GM12873 (cell line): ENCODE results near the gene OCRL.

Experiments
- TF ChIP-seq, protein P1 (sequence below): IDR thresholded peaks from 2 replicates; pipeline ENCODE4 v1.5.1; 2012; ENCODE audit warnings: low read depth, mild to moderate bottlenecking, moderate library complexity, low read length, control low read depth; ENCODE audit not compliant: insufficient read depth; ENCODE audit errors: missing control alignments

The OCRL gene

DNA sequence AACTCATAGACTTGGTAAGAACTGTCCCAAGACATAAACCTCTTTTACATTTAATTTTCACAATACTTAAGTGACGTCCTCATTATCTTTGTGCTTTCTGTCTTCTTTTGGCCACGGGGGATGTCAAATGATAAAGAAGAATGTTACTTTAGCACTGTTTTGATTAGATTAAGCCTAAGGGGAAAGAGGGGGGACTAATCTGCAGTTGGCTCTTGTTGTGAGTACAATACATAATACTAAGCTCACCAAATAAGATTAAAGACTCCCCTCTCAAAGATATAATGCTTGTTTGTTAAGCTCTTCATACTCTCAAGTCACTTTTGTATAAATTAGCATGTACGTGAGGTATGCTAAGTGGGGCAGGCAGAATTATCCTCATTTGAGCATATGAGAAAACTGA lies 36.5 kb downstream of the OCRL start:
- TF ChIP-seq, protein P1, sequence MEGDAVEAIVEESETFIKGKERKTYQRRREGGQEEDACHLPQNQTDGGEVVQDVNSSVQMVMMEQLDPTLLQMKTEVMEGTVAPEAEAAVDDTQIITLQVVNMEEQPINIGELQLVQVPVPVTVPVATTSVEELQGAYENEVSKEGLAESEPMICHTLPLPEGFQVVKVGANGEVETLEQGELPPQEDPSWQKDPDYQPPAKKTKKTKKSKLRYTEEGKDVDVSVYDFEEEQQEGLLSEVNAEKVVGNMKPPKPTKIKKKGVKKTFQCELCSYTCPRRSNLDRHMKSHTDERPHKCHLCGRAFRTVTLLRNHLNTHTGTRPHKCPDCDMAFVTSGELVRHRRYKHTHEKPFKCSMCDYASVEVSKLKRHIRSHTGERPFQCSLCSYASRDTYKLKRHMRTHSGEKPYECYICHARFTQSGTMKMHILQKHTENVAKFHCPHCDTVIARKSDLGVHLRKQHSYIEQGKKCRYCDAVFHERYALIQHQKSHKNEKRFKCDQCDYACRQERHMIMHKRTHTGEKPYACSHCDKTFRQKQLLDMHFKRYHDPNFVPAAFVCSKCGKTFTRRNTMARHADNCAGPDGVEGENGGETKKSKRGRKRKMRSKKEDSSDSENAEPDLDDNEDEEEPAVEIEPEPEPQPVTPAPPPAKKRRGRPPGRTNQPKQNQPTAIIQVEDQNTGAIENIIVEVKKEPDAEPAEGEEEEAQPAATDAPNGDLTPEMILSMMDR, result no peak

DNA sequence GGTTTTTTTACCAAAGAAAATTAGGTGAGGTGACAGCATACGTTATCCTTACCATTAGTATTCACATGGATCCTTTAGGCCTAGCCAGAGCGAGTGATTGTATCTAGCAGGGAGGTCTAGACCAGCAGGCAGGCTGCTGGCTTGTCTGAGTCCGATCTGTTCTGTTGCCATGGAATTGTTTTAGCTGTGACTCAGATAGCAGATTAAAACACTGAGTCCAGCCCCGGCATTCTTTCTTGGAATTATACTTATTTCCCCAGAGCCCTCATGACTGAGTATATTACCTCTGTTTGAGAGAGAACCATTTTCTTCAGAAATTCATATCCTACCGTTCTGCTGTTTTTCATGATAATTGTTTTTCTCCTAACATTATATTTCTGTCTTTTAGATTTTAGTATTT lies 37.4 kb downstream of the OCRL start:
- TF ChIP-seq, protein P1, result no peak

DNA sequence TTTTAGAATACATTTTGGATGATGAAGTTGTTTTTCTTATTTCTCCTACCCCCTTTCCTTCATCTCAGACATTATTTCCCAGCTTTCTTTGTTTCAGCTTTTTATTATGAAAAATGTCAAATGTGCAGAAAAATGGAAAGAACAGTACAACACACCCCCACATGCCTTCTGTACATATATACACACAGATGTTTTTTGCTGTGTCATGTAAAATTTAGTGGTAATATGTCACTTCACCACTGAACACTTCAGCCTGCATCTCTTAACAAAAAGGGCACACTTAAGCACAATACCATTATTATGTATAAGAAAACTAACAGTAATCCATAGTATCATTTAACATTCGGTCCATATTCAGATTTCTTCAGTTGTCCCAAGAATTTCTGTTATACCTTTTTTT lies 37.8 kb downstream of the OCRL start:
- TF ChIP-seq, protein P1, result no peak

DNA sequence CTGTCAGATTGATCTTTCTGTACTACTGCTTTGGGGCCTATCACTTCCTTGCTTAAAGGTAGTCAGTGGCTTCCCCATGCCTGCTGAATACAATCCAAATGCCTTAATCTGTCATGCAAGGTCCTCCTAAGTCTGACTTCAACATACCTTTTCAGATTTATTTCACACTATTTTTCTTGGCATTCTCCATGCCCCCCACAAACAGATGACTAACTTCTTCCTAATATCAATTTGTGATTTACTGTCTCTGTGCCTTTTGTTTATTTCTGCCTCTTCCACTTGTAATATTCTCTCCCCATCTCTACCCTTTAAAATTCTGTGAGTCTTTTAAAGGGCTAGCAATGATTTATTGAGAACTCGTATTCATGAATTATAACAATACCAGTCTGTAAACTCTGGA lies 41.8 kb downstream of the OCRL start:
- TF ChIP-seq, protein P1, result no peak

DNA sequence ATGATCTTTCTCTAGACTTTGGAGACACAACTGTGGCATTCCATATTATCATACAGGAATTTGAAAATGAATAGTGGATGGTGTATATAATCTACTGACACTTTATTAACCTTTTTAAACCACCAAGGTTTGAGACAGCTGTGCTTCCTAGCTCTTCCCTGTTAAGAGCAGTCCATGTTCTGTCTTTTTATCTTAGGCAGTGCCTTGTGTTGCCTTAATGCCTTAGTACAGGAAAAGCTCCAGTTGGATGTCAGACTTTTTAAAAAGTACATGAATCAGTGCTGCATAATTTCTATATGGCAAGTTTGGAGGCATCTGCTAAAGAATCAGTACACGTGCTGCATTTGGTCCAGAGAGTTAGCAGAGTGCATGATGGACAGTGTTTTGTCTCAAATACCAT lies 45.1 kb downstream of the OCRL start:
- TF ChIP-seq, protein P1, result no peak

DNA sequence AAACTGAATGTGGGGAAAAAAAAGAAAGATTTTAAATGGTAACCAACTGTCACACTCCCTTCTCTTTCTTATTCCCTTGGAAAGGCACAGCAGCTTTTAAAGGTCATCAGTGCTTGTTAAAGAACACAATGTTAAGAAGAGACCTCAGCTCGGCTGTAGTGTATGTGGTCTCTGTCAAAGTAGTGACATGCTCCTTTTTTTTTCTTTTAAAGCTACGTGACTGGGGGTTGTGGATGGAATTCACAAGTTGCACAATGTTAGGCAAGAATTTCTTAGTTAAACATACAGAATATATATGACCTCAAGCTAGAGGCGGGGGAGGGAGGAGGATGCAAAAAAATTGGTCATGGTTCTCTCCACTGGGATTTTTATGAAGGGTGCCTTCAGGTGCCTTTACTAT lies 45.6 kb downstream of the OCRL start:
- TF ChIP-seq, protein P1, result no peak

DNA sequence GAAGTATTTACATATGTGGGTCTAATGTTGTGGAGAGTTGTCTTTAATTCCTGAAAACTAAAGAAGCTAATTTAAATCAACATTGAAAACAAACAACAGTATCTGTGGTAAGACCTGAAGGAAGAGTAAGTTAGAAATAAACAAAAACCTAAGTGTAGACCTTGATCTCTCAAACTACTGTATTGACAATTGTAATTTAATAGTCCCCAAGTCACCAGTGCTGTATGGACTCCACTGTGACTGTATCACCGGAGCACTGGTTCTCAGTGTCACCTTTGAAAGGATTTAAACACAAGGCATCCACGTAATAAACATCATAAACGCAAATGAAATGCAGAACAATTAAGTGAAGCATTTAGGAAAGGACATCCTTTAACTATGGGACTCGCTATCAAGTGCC lies 46.4 kb downstream of the OCRL start:
- TF ChIP-seq, protein P1, result no peak
